SK-N-SH treated with all-trans-retinoic acid at 6 μM for 48 hours (cell line): ENCODE results near the gene ATP8B2.

Source experiments
- ARNTL ChIP-seq: fragments of 450-650 bp; formaldehyde crosslinking; IDR thresholded peaks from 2 replicates; pipeline ENCODE4 v1.5.0; 2020; ENCODE audit warnings: low read depth, mild to moderate bottlenecking, moderate library complexity, borderline replicate concordance
- BACH2 ChIP-seq: fragments of 250-450 bp; sonication (Bioruptor Pico); IDR thresholded peaks from 2 replicates; pipeline ENCODE4 v1.9.0; 2021; ENCODE audit warnings: mild to moderate bottlenecking, borderline replicate concordance
- CSDC2 ChIP-seq: fragments of 250-450 bp; sonication (Bioruptor Pico); IDR thresholded peaks from 2 replicates; pipeline ENCODE4 v1.5.0; 2020; ENCODE audit warnings: mild to moderate bottlenecking, moderate library complexity
- GLIS3 ChIP-seq: fragments of 250-450 bp; sonication (Bioruptor Pico); IDR thresholded peaks from 2 replicates; pipeline ENCODE4 v1.5.0; 2020; ENCODE audit warnings: mild to moderate bottlenecking, moderate library complexity
- PATZ1 ChIP-seq: fragments of 250-450 bp; sonication (Bioruptor Pico); IDR thresholded peaks from 2 replicates; pipeline ENCODE4 v1.8.0; 2020; ENCODE audit warnings: mild to moderate bottlenecking, moderate library complexity, borderline replicate concordance
- PPARA ChIP-seq: fragments of 250-450 bp; sonication (Bioruptor Pico); IDR thresholded peaks from 2 replicates; pipeline ENCODE4 v1.5.0; 2020; ENCODE audit warnings: mild to moderate bottlenecking, borderline replicate concordance
- RARB ChIP-seq: fragments of 250-450 bp; sonication (Bioruptor Pico); IDR thresholded peaks from 2 replicates; pipeline ENCODE4 v1.8.0; 2021; ENCODE audit warnings: mild to moderate bottlenecking, moderate library complexity
- ZC3H10 ChIP-seq: fragments of 250-450 bp; sonication (Bioruptor Pico); IDR thresholded peaks from 2 replicates; pipeline ENCODE4 v1.5.1; 2021; ENCODE audit warnings: mild to moderate bottlenecking, moderate library complexity
- ZFP3 ChIP-seq: fragments of 250-450 bp; sonication (Bioruptor Pico); IDR thresholded peaks from 2 replicates; pipeline ENCODE4 v1.5.0; 2020; ENCODE audit warnings: mild to moderate bottlenecking, moderate library complexity

GRCh38 chr1:154313066-154313356 is 12.3 kb upstream of the ATP8B2 start:
- TF ChIP-seq RARB (CRISPR knock-in tag): no peak
- TF ChIP-seq ARNTL (CRISPR knock-in tag): no peak
- TF ChIP-seq PATZ1 (CRISPR knock-in tag): no peak
- TF ChIP-seq CSDC2 (CRISPR knock-in tag): no peak
- no peak for TF ChIP-seq BACH2 (CRISPR knock-in tag)
- TF ChIP-seq ZFP3 (CRISPR knock-in tag): no peak
- TF ChIP-seq PPARA (CRISPR knock-in tag): no peak
- TF ChIP-seq GLIS3 (CRISPR knock-in tag): no peak
- TF ChIP-seq ZC3H10 (CRISPR knock-in tag): no peak
